SK-N-SH (cell line): ENCODE results near the gene RABGAP1L. TPM values are rescaled to one million over a fixed set of nuclear protein-coding genes. Genes with fewer than 3 reads are reported as not detected.

ENCODE experiments used
- CTCF ChIA-PET: fragments of 300-600, 350-600 bp; formaldehyde crosslinking; extraction: SDS; loops from one replicate; lab custom pipeline; 2021; lab: Yijun Ruan, JAX
- POLR2A ChIA-PET: fragments of 350-600 bp; sonication (Branson Sonifier 250); formaldehyde crosslinking; extraction: SDS; loops from one replicate; lab custom pipeline; 2020; ENCODE audit warnings: antibody characterized with exemption, inconsistent platforms; lab: Yijun Ruan, JAX
- DNase-seq: peaks from one replicate; pipeline ENCODE4 v3.0.0; 2012
- H2AFZ ChIP-seq: fragments of 200-600 bp; sonication (generic); 2 replicates; pipeline ENCODE4 v1.8.1; 2016; ENCODE audit warnings: antibody characterized with exemption, mild to moderate bottlenecking, low read depth
- H3F3A ChIP-seq: fragments of 200-600 bp; sonication (generic); replicated peaks from 2 replicates; pipeline ENCODE3; 2016; ENCODE audit warnings: antibody characterized with exemption, mild to moderate bottlenecking; ENCODE audit not compliant: insufficient read depth
- H3K27ac ChIP-seq, 2 experiments: fragments of 200-500 bp in 1 of 2; fragments of 200-600 bp in 1 of 2; sonication (Bioruptor generic) in 1 of 2; sonication (generic), shearing (Covaris generic) in 1 of 2; 2 replicates each; pipeline versions ENCODE4 v1.5.1 to v1.6.1; 2014 to 2016; ENCODE audit warnings: low read depth in 2 of 2, inconsistent platforms in 1 of 2, low read length in 1 of 2, mild to moderate bottlenecking in 1 of 2, mixed read lengths in 1 of 2
- H3K27me3 ChIP-seq: fragments of 200-600 bp; sonication (generic), shearing (Covaris generic); 2 replicates; pipeline ENCODE4 v1.6.1; 2016; ENCODE audit warnings: mixed run types; ENCODE audit not compliant: insufficient read depth
- H3K36me3 ChIP-seq, 2 experiments: fragments of 200-500 bp in 1 of 2; fragments of 200-600 bp in 1 of 2; sonication (Bioruptor generic) in 1 of 2; sonication (generic) in 1 of 2; replicated peaks in 1 of 2; 2 replicates each; pipeline versions ENCODE3 to v1.5.1; 2014 to 2016; ENCODE audit warnings: low read length in 1 of 2, mild to moderate bottlenecking in 1 of 2; ENCODE audit not compliant: insufficient read depth in 2 of 2, control insufficient read depth in 1 of 2
- H3K4me1 ChIP-seq, 2 experiments: fragments of 200-500 bp in 1 of 2; fragments of 200-600 bp in 1 of 2; sonication (Bioruptor generic) in 1 of 2; sonication (generic), shearing (Covaris generic) in 1 of 2; 2 replicates each; pipeline versions ENCODE4 v1.5.1 to v1.6.1; 2014 to 2016; ENCODE audit warnings: low read depth in 1 of 2, low read length in 1 of 2, mixed run types in 1 of 2; ENCODE audit not compliant: insufficient read depth in 2 of 2, control insufficient read depth in 1 of 2
- H3K4me2 ChIP-seq: fragments of 200-600 bp; sonication (generic), shearing (Covaris generic); 2 replicates; pipeline ENCODE4 v1.6.1; 2017; ENCODE audit warnings: mixed run types
- H3K4me3 ChIP-seq, 2 experiments: fragments of 200-500 bp in 1 of 2; fragments of 200-600 bp in 1 of 2; sonication (Bioruptor generic) in 1 of 2; sonication (generic), shearing (Covaris generic) in 1 of 2; 2 replicates each; pipeline versions ENCODE4 v1.5.1 to v1.8.1; 2014 to 2016; ENCODE audit warnings: low read depth in 2 of 2, inconsistent platforms in 1 of 2, low read length in 1 of 2, mild to moderate bottlenecking in 1 of 2, mixed read lengths in 1 of 2, moderate library complexity in 1 of 2
- H3K79me2 ChIP-seq: fragments of 200-600 bp; sonication (generic); 2 replicates; pipeline ENCODE4 v1.8.1; 2017; ENCODE audit warnings: mild to moderate bottlenecking; ENCODE audit not compliant: insufficient read depth
- H3K9ac ChIP-seq: fragments of 200-600 bp; sonication (generic); 2 replicates; pipeline ENCODE4 v1.6.1; 2017; ENCODE audit warnings: mixed run types
- H3K9me2 ChIP-seq: fragments of 200-600 bp; sonication (generic); 2 replicates; pipeline ENCODE4 v1.6.1; 2017; ENCODE audit warnings: mixed run types
- H3K9me3 ChIP-seq: fragments of 200-600 bp; sonication (generic); 2 replicates; pipeline ENCODE4 v1.6.1; 2017; ENCODE audit warnings: mixed run types, mild to moderate bottlenecking, moderate library complexity
- H4K20me1 ChIP-seq: fragments of 200-600 bp; sonication (generic); 2 replicates; pipeline ENCODE4 v1.6.1; 2017; ENCODE audit warnings: mild to moderate bottlenecking, mixed run types; ENCODE audit not compliant: insufficient read depth
- ELF1 ChIP-seq: IDR thresholded peaks from 2 replicates; pipeline ENCODE4 v1.4.0; 2012
- EP300 ChIP-seq, 2 experiments: IDR thresholded peaks; 2 replicates each; pipeline versions ENCODE4 v1.4.0 to v1.6.1; 2012; ENCODE audit warnings: borderline replicate concordance in 1 of 2, low read depth in 1 of 2, low read length in 1 of 2
- EZH2phosphoT487 ChIP-seq: fragments of 200-600 bp; sonication (generic); IDR thresholded peaks from 2 replicates; pipeline ENCODE4 v1.6.1; 2017; ENCODE audit warnings: low read depth, mixed run types, mild to moderate bottlenecking, antibody characterized with exemption, moderate library complexity, borderline replicate concordance
- FOSL2 ChIP-seq: IDR thresholded peaks from 2 replicates; pipeline ENCODE4 v1.4.0; 2012; ENCODE audit warnings: low read depth, mild to moderate bottlenecking, moderate library complexity, borderline replicate concordance
- FOXJ3 ChIP-seq: sonication (generic); formaldehyde crosslinking; IDR thresholded peaks from 2 replicates; pipeline ENCODE4 v1.5.1; 2020; ENCODE audit warnings: mild to moderate bottlenecking, missing genetic modification reagents
- FOXM1 ChIP-seq: IDR thresholded peaks from 2 replicates; pipeline ENCODE4 v1.4.0; 2012; ENCODE audit warnings: low read depth, mild to moderate bottlenecking
- MEF2A ChIP-seq: IDR thresholded peaks from 2 replicates; pipeline ENCODE4 v1.4.0; 2012; ENCODE audit warnings: low read depth, borderline replicate concordance
- MXI1 ChIP-seq: IDR thresholded peaks from 2 replicates; pipeline ENCODE4 v1.6.1; 2012; ENCODE audit warnings: mild to moderate bottlenecking, low read depth, low read length, improper control_type of control experiment
- NFIC ChIP-seq: IDR thresholded peaks from 2 replicates; pipeline ENCODE4 v1.4.0; 2012; ENCODE audit warnings: borderline replicate concordance
- POLR2AphosphoS5 ChIP-seq: IDR thresholded peaks from 2 replicates; pipeline ENCODE4 v1.6.1; 2012; ENCODE audit warnings: low read depth, low read length
- SIN3A ChIP-seq: IDR thresholded peaks from 2 replicates; pipeline ENCODE4 v1.6.1; 2012; ENCODE audit warnings: low read depth, mild to moderate bottlenecking, low read length, moderate library complexity, borderline replicate concordance
- TCF12 ChIP-seq: IDR thresholded peaks from 2 replicates; pipeline ENCODE4 v1.4.0; 2012
- TEAD4 ChIP-seq: IDR thresholded peaks from 2 replicates; pipeline ENCODE4 v1.4.0; 2012; ENCODE audit warnings: mild to moderate bottlenecking, borderline replicate concordance; ENCODE audit not compliant: insufficient read depth
- WGBS: methylation state at CpG from one replicate; pipeline ENCODE4 v1.1.6; 2017; ENCODE audit warnings: low lambda C conversion rate; 5-methylcytosine and 5-hydroxymethylcytosine counted together
- polyA plus RNA-seq, 3 experiments: library from polyadenylated mRNA; depleted of rRNA; stranded (reverse); fragments of >200 nt; gene quantifications; 2 replicates each; pipeline ENCODE4 v1.2.3, GENCODE V29; 2012
- TF ChIP-seq, protein P1 (sequence below): fragments of 200-600 bp; sonication (generic); IDR thresholded peaks from 2 replicates; pipeline ENCODE4 v1.6.1; 2017; ENCODE audit warnings: antibody characterized with exemption, mild to moderate bottlenecking, moderate library complexity
- TF ChIP-seq, protein P2 (sequence below): IDR thresholded peaks from 2 replicates; pipeline ENCODE4 v1.4.0; 2012; ENCODE audit warnings: low read depth, borderline replicate concordance
- TF ChIP-seq, protein P3 (sequence below): IDR thresholded peaks from 2 replicates; pipeline ENCODE4; 2012

RABGAP1L gene
- polyA plus RNA-seq, 1 of the 3 experiments (the other 2 are of a cell fraction): 7.2 TPM

DNA sequence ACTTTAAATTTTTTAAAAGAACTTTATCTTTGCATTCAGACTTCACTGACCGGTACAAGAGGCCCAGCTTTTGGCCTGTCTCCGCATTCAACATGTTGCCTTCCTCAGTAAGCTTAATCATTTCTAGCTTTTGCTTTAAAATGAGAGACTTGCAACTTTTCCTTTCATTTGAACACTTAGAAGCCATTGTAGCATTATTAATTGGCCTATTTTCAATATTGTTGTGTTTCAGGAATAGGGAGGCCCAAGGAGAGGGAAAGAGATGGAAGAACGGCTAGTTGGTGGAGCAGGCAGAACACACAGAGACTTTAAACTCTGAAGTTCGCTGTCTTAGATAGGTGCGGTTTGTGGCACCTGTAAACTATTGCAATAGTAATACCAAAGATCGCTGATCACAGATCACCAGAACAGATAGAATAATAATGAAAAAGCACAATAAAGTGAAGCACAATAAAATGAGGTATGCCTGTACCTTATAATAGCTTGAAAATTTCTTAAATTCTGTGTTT is 31.4 kb downstream of the RABGAP1L start (continued):
- TF ChIP-seq, protein P1, sequence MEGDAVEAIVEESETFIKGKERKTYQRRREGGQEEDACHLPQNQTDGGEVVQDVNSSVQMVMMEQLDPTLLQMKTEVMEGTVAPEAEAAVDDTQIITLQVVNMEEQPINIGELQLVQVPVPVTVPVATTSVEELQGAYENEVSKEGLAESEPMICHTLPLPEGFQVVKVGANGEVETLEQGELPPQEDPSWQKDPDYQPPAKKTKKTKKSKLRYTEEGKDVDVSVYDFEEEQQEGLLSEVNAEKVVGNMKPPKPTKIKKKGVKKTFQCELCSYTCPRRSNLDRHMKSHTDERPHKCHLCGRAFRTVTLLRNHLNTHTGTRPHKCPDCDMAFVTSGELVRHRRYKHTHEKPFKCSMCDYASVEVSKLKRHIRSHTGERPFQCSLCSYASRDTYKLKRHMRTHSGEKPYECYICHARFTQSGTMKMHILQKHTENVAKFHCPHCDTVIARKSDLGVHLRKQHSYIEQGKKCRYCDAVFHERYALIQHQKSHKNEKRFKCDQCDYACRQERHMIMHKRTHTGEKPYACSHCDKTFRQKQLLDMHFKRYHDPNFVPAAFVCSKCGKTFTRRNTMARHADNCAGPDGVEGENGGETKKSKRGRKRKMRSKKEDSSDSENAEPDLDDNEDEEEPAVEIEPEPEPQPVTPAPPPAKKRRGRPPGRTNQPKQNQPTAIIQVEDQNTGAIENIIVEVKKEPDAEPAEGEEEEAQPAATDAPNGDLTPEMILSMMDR: no peak
- TF ChIP-seq, all 33 proteins: peak for 0

DNA sequence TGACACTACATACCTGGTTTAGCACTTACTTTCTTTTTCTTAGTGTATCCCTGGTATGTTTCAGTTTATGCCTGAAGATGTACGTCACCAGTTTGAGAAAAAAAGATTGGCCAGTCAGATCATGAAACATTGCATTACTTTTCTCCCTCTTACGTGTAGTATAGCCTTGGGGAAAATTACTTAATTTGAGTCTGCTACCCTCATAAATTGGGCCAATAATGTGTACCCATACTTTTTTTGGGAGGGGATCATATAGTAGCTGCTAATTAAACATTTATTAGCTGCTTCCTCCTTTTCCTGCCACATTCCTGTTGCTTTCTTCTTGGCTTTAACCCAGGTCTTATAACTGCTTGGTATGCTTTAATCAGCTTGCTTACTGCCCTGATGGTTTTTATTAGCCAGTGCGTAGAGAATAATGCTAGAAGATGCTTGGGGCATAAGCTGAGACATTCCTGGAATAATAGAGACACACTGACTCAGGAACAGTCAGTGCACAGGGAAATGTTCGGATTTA is 32.1 kb downstream of the RABGAP1L start:
- H3K9me2 ChIP-seq: no peaks in the 10 kb centered on the region
- H3K36me3 ChIP-seq: no peaks in the 10 kb centered on the region
- H3K9ac ChIP-seq: no peak overlapping the region
- peaks cover 10% of the 10 kb centered on the region; the same call in 1 of the 2 replicates for H3K9me3 ChIP-seq
- CTCF ChIA-PET: interaction anchor here (0.6 to 1.2 kb wide), 2 partner anchors 27 to 73 kb away, joined by 3 to 4 read pairs; no protein-coding TSS in a partner anchor
- POLR2A ChIA-PET: no interaction called here
- H2AFZ ChIP-seq: no peak overlapping the region
- H4K20me1 ChIP-seq: no peaks in the 10 kb centered on the region
- 0 out of 2 replicates have a peak overlapping the region, but pooled peaks have one; percentile 6 for H3K4me2 ChIP-seq
- peaks cover 19% of the 10 kb centered on the region; the same call in 1 of the 2 replicates for H3K79me2 ChIP-seq
- DNase-seq: no peak
- peak; percentile 86 for TF ChIP-seq TCF12
- peak; percentile 9; the same call in 1 of the 2 replicates for TF ChIP-seq FOSL2
- peak; percentile 36; the same call in 1 of the 2 replicates for TF ChIP-seq POLR2AphosphoS5
- TF ChIP-seq TEAD4: peak; percentile 46; the same call in 1 of the 2 replicates
- no peak for TF ChIP-seq EP300 (IDR thresholded peaks at IDR 0.05; ENCODE audit: borderline replicate concordance in 1 of 2, low read depth in 1 of 2, low read length in 1 of 2)
- TF ChIP-seq, protein P2, sequence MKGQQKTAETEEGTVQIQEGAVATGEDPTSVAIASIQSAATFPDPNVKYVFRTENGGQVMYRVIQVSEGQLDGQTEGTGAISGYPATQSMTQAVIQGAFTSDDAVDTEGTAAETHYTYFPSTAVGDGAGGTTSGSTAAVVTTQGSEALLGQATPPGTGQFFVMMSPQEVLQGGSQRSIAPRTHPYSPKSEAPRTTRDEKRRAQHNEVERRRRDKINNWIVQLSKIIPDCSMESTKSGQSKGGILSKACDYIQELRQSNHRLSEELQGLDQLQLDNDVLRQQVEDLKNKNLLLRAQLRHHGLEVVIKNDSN: no peak
- peak; percentile 37; the same call in 1 of the 2 replicates for TF ChIP-seq NFIC
- no peaks in the 10 kb centered on the region for H3K27me3 ChIP-seq
- H3K4me3 ChIP-seq: peak overlapping the region in 1 of 2 experiments; percentile 10; a peak in 1 of 4 replicates
- H3F3A ChIP-seq: no peaks in the 10 kb centered on the region
- 42% methylated on average over 4 of the region's 4 CpGs for WGBS
- H3K27ac ChIP-seq: peak overlapping the region; percentile 38 to 77; a peak in 2 of 4 replicates
- peaks cover 3 to 4% of the 10 kb centered on the region in 2 experiments; a peak in 2 of 4 replicates for H3K4me1 ChIP-seq

DNA sequence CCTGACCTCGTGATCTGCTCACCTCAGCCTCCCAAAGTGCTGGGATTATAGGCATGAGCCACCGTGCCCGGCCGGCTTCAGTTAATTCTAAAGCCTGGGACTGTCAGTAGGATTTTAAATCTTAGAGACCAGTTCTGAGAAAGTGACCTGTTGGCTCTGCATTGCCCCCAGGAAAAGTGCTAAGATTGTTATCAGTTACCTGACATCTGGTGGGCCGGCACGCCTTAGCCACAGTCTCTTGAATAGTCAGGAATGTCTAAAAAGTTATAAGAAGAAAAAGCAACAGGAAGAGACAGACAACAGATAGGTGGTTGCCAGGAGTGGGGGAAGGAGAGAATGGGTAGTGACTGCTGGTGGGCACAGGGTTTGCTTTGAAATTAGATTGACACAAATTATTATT is 35.1 kb downstream of the RABGAP1L start:
- Histone ChIP-seq H2AFZ (no peak overlapping the region), H3K36me3 (no peaks in the 10 kb centered on the region), H4K20me1 (no peaks in the 10 kb centered on the region), H3K4me1 (peaks cover 3 to 4% of the 10 kb centered on the region in 2 experiments; a peak in 2 of 4 replicates), H3K4me2 (no peak overlapping the region), H3K9me2 (no peaks in the 10 kb centered on the region), H3K79me2 (0 out of 2 replicates have a peak, but pooled peaks cover 7% of the 10 kb centered on the region), H3K4me3 (no peak overlapping the region), H3K9ac (no peak overlapping the region), H3K27ac (no peak overlapping the region), H3K9me3 (no peaks in the 10 kb centered on the region), H3F3A (no peaks in the 10 kb centered on the region), H3K27me3 (no peaks in the 10 kb centered on the region)
- DNase-seq: no peak
- CTCF ChIA-PET: no interaction called here
- 91% methylated on average over 6 of the region's 6 CpGs for WGBS
- POLR2A ChIA-PET: no interaction called here
- TF ChIP-seq ELF1 (no peak), MEF2A (no peak), SIN3A (no peak), MXI1 (no peak), EZH2phosphoT487 (no peak), NFIC (no peak), FOXM1 (no peak), FOXJ3 (CRISPR knock-in tag) (no peak)
- TF ChIP-seq, protein P3, sequence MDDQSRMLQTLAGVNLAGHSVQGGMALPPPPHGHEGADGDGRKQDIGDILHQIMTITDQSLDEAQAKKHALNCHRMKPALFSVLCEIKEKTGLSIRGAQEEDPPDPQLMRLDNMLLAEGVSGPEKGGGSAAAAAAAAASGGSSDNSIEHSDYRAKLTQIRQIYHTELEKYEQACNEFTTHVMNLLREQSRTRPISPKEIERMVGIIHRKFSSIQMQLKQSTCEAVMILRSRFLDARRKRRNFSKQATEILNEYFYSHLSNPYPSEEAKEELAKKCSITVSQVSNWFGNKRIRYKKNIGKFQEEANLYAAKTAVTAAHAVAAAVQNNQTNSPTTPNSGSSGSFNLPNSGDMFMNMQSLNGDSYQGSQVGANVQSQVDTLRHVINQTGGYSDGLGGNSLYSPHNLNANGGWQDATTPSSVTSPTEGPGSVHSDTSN: no peak
- TF ChIP-seq, protein P2: no peak
